GM13977 (cell line): Measurements from ENCODE around the gene TMA7B.

Experiments
- DNase-seq: peaks from one replicate; pipeline ENCODE4 v3.0.0; 2012; ENCODE audit warnings: low spot score
- CTCF ChIP-seq: IDR thresholded peaks from 2 replicates; pipeline ENCODE4 v1.5.1; 2012; ENCODE audit warnings: mild to moderate bottlenecking, control low read depth; ENCODE audit not compliant: insufficient read depth; ENCODE audit errors: extremely low read depth, missing control alignments
- in situ Hi-C: fragments of 300-500 bp; cut with MboI; formaldehyde crosslinking; loops from one replicate; pipeline ENCODE4 v1.12.0; 2022; ENCODE audit warnings: low sequenced_read_pairs, low pct_unique_long_range_greater_than_20kb, mixed read lengths, inconsistent platforms; ENCODE audit not compliant: unreplicated experiment

The TMA7B gene

GRCh38 chr22:39916496-39916895, 43.7 kb upstream of the TMA7B start:
- no peak for DNase-seq
- in situ Hi-C loops, result no loop called here
- no peak for TF ChIP-seq CTCF

GRCh38 chr22:39917197-39917643, 43.0 kb upstream of the TMA7B start:
- DNase-seq, result no peak
- no peak for TF ChIP-seq CTCF
- in situ Hi-C loops, result no loop called here

GRCh38 chr22:39917776-39918495, 42.3 kb upstream of the TMA7B start:
- in situ Hi-C loops, result no loop called here
- DNase-seq, result no peak
- no peak for TF ChIP-seq CTCF

- in situ Hi-C loops, result no loop called here
- TF ChIP-seq CTCF, result no peak
- DNase-seq, result no peak
Observed at GRCh38 chr22:39920134-39920743, 40.0 kb upstream of the TMA7B start.

GRCh38 chr22:39923696-39924095, 36.5 kb upstream of the TMA7B start:
- no peak for TF ChIP-seq CTCF
- DNase-seq, result no peak
- in situ Hi-C loops, result no loop called here

GRCh38 chr22:39924286-39924685, 35.9 kb upstream of the TMA7B start:
- in situ Hi-C loops, result no loop called here
- no peak for TF ChIP-seq CTCF
- no peak for DNase-seq
